CD14-positive monocyte (primary cell): ENCODE measurements around the gene IL17D. TPM values are rescaled to one million over a fixed set of nuclear protein-coding genes. Genes with fewer than 3 reads are reported as not detected.
A peak's percentile ranks its signal among the peaks of the same experiment; 100 is the strongest.

Source experiments
- DNase-seq, 3 donors: peaks; one replicate each; pipeline ENCODE4 v3.0.0-alpha.2; 2011 to 2022
- H2AFZ ChIP-seq: 2 replicates; pipeline ENCODE4 v1.6.0; 2012; ENCODE audit warnings: mild to moderate bottlenecking, low read depth, low read length, inconsistent platforms; ENCODE audit not compliant: insufficient read depth, poor library complexity, severe bottlenecking
- H3K27ac ChIP-seq, 2 donors: 1 replicate in 1 of 2; 2 replicates in 1 of 2; pipeline ENCODE4 v1.5.1; 2012 to 2013; ENCODE audit warnings: low read length in 2 of 2, control low read depth in 1 of 2, inconsistent platforms in 1 of 2, low read depth in 1 of 2, mild to moderate bottlenecking in 1 of 2
- H3K27me3 ChIP-seq, 2 donors: one replicate each; pipeline versions ENCODE4 v1.6.0 to v1.6.1; 2011 to 2013; ENCODE audit warnings: low read length in 2 of 2; ENCODE audit not compliant: control insufficient read depth in 2 of 2, insufficient read depth in 2 of 2
- H3K36me3 ChIP-seq, 2 donors: replicated peaks in 1 of 2; 1 replicate in 1 of 2; 2 replicates in 1 of 2; pipeline versions ENCODE4 v1.5.1 to v1.6.1; 2012 to 2013; ENCODE audit warnings: low read length in 2 of 2, control low read depth in 1 of 2, inconsistent platforms in 1 of 2, mild to moderate bottlenecking in 1 of 2; ENCODE audit not compliant: insufficient read depth in 2 of 2, control insufficient read depth in 1 of 2
- H3K4me1 ChIP-seq, 2 donors: 1 replicate in 1 of 2; 2 replicates in 1 of 2; pipeline versions ENCODE4 v1.5.1 to v1.6.1; 2012 to 2013; ENCODE audit warnings: low read length in 2 of 2, control low read depth in 1 of 2, inconsistent platforms in 1 of 2, mild to moderate bottlenecking in 1 of 2, moderate library complexity in 1 of 2; ENCODE audit not compliant: insufficient read depth in 2 of 2, control insufficient read depth in 1 of 2
- H3K4me2 ChIP-seq: replicated peaks from 2 replicates; pipeline ENCODE3; 2012; ENCODE audit warnings: low read length, moderate library complexity, mild to moderate bottlenecking; ENCODE audit not compliant: poor library complexity, severe bottlenecking; ENCODE audit errors: extremely low read depth
- H3K4me3 ChIP-seq, 3 experiments: fragments of 200-600 bp in 1 of 3; sonication (generic) in 1 of 3; replicated peaks in 1 of 3; 1 replicate in 2 of 3; 2 replicates in 1 of 3; pipeline ENCODE4 v1.5.1; 2011 to 2013; ENCODE audit warnings: low read length in 3 of 3, mild to moderate bottlenecking in 3 of 3, control low read depth in 2 of 3, low read depth in 2 of 3, inconsistent platforms in 1 of 3, moderate library complexity in 1 of 3
- H3K79me2 ChIP-seq: 2 replicates; pipeline ENCODE4 v1.6.0; 2012; ENCODE audit warnings: mild to moderate bottlenecking, control low read depth, inconsistent platforms, low read length, moderate library complexity; ENCODE audit not compliant: insufficient read depth
- H3K9ac ChIP-seq: 2 replicates; pipeline ENCODE4 v1.6.0; 2017; ENCODE audit warnings: low read length, mild to moderate bottlenecking; ENCODE audit not compliant: insufficient read depth, poor library complexity, severe bottlenecking
- H3K9me3 ChIP-seq, 2 donors: replicated peaks in 1 of 2; 1 replicate in 1 of 2; 2 replicates in 1 of 2; pipeline versions ENCODE4 v1.5.1 to v1.6.1; 2012 to 2013; ENCODE audit warnings: low read length in 2 of 2, control low read depth in 1 of 2; ENCODE audit not compliant: control insufficient read depth in 1 of 2, insufficient read depth in 1 of 2
- H4K20me1 ChIP-seq: 2 replicates; pipeline ENCODE4 v1.6.0; 2012; ENCODE audit warnings: mild to moderate bottlenecking, low read length, control low read depth, moderate library complexity; ENCODE audit not compliant: insufficient read depth
- H3K27ac Mint-ChIP-seq, 7 donors: one replicate each; pipeline ENCODE4 v1.8.0; 2020; ENCODE audit warnings: mild to moderate bottlenecking in 7 of 7, mixed read lengths in 7 of 7, moderate library complexity in 6 of 7, inconsistent platforms in 2 of 7
- H3K27me3 Mint-ChIP-seq, 3 donors: one replicate each; pipeline ENCODE4 v1.8.0; 2021 to 2022; ENCODE audit warnings: low read depth in 3 of 3, mild to moderate bottlenecking in 3 of 3, mixed read lengths in 3 of 3, moderate library complexity in 3 of 3, inconsistent platforms in 1 of 3
- H3K36me3 Mint-ChIP-seq, 2 donors: one replicate each; pipeline ENCODE4 v1.8.0; 2020; ENCODE audit warnings: mixed read lengths in 2 of 2, inconsistent platforms in 1 of 2, mild to moderate bottlenecking in 1 of 2
- H3K4me1 Mint-ChIP-seq: one replicate; pipeline ENCODE4 v1.8.0; 2020; ENCODE audit warnings: mild to moderate bottlenecking, mixed read lengths
- H3K4me3 Mint-ChIP-seq, 2 donors: one replicate each; pipeline ENCODE4 v1.8.0; 2020; ENCODE audit warnings: mild to moderate bottlenecking in 2 of 2, mixed read lengths in 2 of 2, moderate library complexity in 1 of 2
- H3K9me3 Mint-ChIP-seq, 7 donors: one replicate each; pipeline ENCODE4 v1.8.0; 2020 to 2022; ENCODE audit warnings: mixed read lengths in 7 of 7, mild to moderate bottlenecking in 6 of 7, moderate library complexity in 6 of 7, inconsistent platforms in 2 of 7
- WGBS: methylation state at CpG from one replicate; pipeline ENCODE4 v1.1.5; 2013; ENCODE audit warnings: missing lambda C conversion rate; ENCODE audit not compliant: insufficient coverage; 5-methylcytosine and 5-hydroxymethylcytosine counted together
- intact Hi-C, 2 donors: fragments of 100-400 bp; cut with micrococcal nuclease; formaldehyde crosslinking; loops; one replicate each; pipeline versions ENCODE4 v1.15.0 to v1.15.1; 2023
- polyA plus RNA-seq, 3 donors: library from polyadenylated mRNA; depleted of rRNA in 1 of 3; unstranded in 2 of 3; stranded (reverse) in 1 of 3; fragments of 300-500 nt in 2 of 3; fragments of >200 nt in 1 of 3; fragmentation: Illumina TruSeq in 2 of 3; gene quantifications; 1 replicate in 2 of 3; 2 replicates in 1 of 3; pipeline ENCODE4 v1.2.3, GENCODE V29; 2012 to 2021
- TF ChIP-seq, protein P1 (sequence below): fragments of 200-600 bp; IDR thresholded peaks from one replicate; pipeline ENCODE4 v1.8.0; 2022; ENCODE audit warnings: antibody characterized with exemption, mild to moderate bottlenecking

IL17D gene
- polyA plus RNA-seq, 3 donors, result not detected

DNA sequence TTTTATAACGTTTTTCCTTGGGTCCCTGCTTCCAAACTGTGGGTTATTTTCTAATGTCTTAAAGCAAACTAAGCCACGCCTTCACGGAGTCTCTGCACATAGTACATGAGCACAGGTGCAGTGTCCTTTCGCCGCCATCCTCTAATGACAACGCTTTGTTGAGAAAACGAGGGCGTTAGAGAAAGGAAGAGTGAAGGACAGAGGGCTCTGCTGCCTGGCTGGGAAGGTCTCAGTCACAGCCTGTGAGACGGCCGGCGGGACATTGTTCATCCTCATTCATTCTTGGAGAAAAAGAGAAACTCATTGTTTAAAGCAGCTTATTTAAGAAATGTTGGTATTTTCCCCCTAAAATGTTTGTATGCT, 9.5 kb downstream of the IL17D start:
- Histone ChIP-seq H2AFZ (peak overlapping the region; percentile 0), H3K4me2 (peak overlapping the region; percentile 19), H3K9ac (no peak overlapping the region), H3K79me2 (no peaks in the 10 kb centered on the region), H3K9me3 (no peaks in the 10 kb centered on the region), H3K36me3 (no peaks in the 10 kb centered on the region), H4K20me1 (no peaks in the 10 kb centered on the region), H3K4me1 (no peaks in the 10 kb centered on the region), H3K27ac (no peak overlapping the region), H3K27me3 (peaks cover 0 to 2% of the 10 kb centered on the region in 2 donors), H3K4me3 (no peak overlapping the region)
- Mint-ChIP-seq H3K4me3 (peak overlapping the region in 1 of 2 donors; percentile 83), H3K9me3 (no peaks in the 10 kb centered on the region), H3K27ac (no peak overlapping the region), H3K36me3 (no peaks in the 10 kb centered on the region), H3K27me3 (peaks cover 6 to 22% (median 6%) of the 10 kb centered on the region in 3 donors), H3K4me1 (peaks cover 6% of the 10 kb centered on the region)
- TF ChIP-seq, protein P1, sequence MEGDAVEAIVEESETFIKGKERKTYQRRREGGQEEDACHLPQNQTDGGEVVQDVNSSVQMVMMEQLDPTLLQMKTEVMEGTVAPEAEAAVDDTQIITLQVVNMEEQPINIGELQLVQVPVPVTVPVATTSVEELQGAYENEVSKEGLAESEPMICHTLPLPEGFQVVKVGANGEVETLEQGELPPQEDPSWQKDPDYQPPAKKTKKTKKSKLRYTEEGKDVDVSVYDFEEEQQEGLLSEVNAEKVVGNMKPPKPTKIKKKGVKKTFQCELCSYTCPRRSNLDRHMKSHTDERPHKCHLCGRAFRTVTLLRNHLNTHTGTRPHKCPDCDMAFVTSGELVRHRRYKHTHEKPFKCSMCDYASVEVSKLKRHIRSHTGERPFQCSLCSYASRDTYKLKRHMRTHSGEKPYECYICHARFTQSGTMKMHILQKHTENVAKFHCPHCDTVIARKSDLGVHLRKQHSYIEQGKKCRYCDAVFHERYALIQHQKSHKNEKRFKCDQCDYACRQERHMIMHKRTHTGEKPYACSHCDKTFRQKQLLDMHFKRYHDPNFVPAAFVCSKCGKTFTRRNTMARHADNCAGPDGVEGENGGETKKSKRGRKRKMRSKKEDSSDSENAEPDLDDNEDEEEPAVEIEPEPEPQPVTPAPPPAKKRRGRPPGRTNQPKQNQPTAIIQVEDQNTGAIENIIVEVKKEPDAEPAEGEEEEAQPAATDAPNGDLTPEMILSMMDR, result no peak
- WGBS, result 91% methylated on average over 10 of the region's 11 CpGs
- intact Hi-C loops, result loop anchor here (5.0 to 10.0 kb wide), 2 partner anchors 114 to 212 kb away; no protein-coding TSS in a partner anchor
- no peak for DNase-seq

DNA sequence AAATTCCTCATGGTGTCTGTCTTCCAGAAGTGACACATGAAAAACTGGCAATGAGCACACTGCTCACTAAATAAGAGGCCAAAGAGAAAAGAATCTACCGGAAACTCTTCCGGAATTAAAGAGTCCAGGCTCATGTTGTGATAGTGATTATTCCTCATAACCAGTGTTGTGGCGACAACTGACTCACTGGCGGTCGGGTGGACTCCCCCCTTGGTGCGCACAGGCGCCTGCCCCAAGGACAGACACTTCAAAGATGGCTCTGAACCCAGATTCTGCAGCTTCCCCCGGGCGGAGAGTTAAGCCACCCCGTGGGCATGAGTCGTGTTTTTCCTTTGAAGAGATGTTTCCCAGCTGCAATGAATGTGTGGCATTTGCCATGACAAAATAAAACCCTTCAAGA, 10.3 kb downstream of the IL17D start:
- no peak overlapping the region for H3K4me3 ChIP-seq
- H4K20me1 ChIP-seq, result no peaks in the 10 kb centered on the region
- peaks cover 0 to 2% of the 10 kb centered on the region in 2 donors for H3K27me3 ChIP-seq
- no peaks in the 10 kb centered on the region for H3K36me3 Mint-ChIP-seq
- H3K9me3 ChIP-seq, result no peaks in the 10 kb centered on the region
- WGBS, result 60% methylated on average over 6 of the region's 11 CpGs
- H3K4me2 ChIP-seq, result no peak overlapping the region
- no peak overlapping the region for H3K9ac ChIP-seq
- no peaks in the 10 kb centered on the region for H3K79me2 ChIP-seq
- intact Hi-C loops, result loop anchor here (5.0 to 10.0 kb wide), 2 partner anchors 114 to 211 kb away; no protein-coding TSS in a partner anchor
- H3K27ac Mint-ChIP-seq, result no peak overlapping the region
- H2AFZ ChIP-seq, result no peak overlapping the region
- peaks cover 6% of the 10 kb centered on the region for H3K4me1 Mint-ChIP-seq
- H3K4me1 ChIP-seq, result no peaks in the 10 kb centered on the region
- no peak for DNase-seq
- no peak overlapping the region for H3K27ac ChIP-seq
- H3K4me3 Mint-ChIP-seq, result no peak overlapping the region
- no peaks in the 10 kb centered on the region for H3K36me3 ChIP-seq
- peaks cover 6 to 22% (median 6%) of the 10 kb centered on the region in 3 donors for H3K27me3 Mint-ChIP-seq
- H3K9me3 Mint-ChIP-seq, result no peaks in the 10 kb centered on the region
- TF ChIP-seq, protein P1, result no peak
